DOHH2 (cell line): Measurements from ENCODE around the gene PEX19.

Source experiments
- H3F3A ChIP-seq: fragments of 200-600 bp; sonication (generic), shearing (Covaris generic); 2 replicates; pipeline ENCODE4 v1.6.0; 2016; ENCODE audit warnings: antibody characterized with exemption, mild to moderate bottlenecking; ENCODE audit not compliant: control insufficient read depth, insufficient read depth
- H3K27ac ChIP-seq: fragments of 200-600 bp; sonication (generic); 2 replicates; pipeline ENCODE4 v1.5.1; 2014; ENCODE audit warnings: low read depth, mild to moderate bottlenecking, low read length, moderate library complexity
- H3K27me3 ChIP-seq: fragments of 200-600 bp; sonication (generic); 2 replicates; pipeline ENCODE4 v1.6.1; 2014; ENCODE audit warnings: mild to moderate bottlenecking, low read length, mixed read lengths; ENCODE audit not compliant: control insufficient read depth
- H3K36me3 ChIP-seq: fragments of 200-600 bp; sonication (generic); 2 replicates; pipeline ENCODE4 v1.6.1; 2014; ENCODE audit warnings: mild to moderate bottlenecking, low read length, moderate library complexity, mixed read lengths; ENCODE audit not compliant: control insufficient read depth
- H3K4me1 ChIP-seq: fragments of 200-600 bp; sonication (generic); 2 replicates; pipeline ENCODE4 v1.6.1; 2014; ENCODE audit warnings: mild to moderate bottlenecking, low read length, mixed read lengths; ENCODE audit not compliant: control insufficient read depth
- H3K4me2 ChIP-seq: fragments of 200-600 bp; sonication (generic); 2 replicates; pipeline ENCODE4 v1.6.0; 2014; ENCODE audit warnings: mild to moderate bottlenecking, low read length, moderate library complexity
- H3K4me3 ChIP-seq: fragments of 200-600 bp; sonication (generic); 2 replicates; pipeline ENCODE4 v1.5.1; 2014; ENCODE audit warnings: mild to moderate bottlenecking, low read length, mixed read lengths
- H3K79me2 ChIP-seq: fragments of 200-600 bp; sonication (generic); 2 replicates; pipeline ENCODE4 v1.6.1; 2014; ENCODE audit warnings: mild to moderate bottlenecking, low read length, mixed read lengths; ENCODE audit not compliant: control insufficient read depth
- H3K9me2 ChIP-seq: fragments of 200-600 bp; sonication (generic); replicated peaks from 2 replicates; pipeline ENCODE4 v1.6.1; 2014; ENCODE audit warnings: mild to moderate bottlenecking, low read length, mixed read lengths; ENCODE audit not compliant: control insufficient read depth
- H3K9me3 ChIP-seq: fragments of 200-600 bp; sonication (generic); 2 replicates; pipeline ENCODE4 v1.6.1; 2014; ENCODE audit warnings: antibody characterized with exemption, low read length, mixed read lengths; ENCODE audit not compliant: control insufficient read depth, insufficient read depth
- H4K20me1 ChIP-seq: fragments of 200-600 bp; sonication (generic); 2 replicates; pipeline ENCODE4 v1.6.0; 2014; ENCODE audit warnings: low read depth, mild to moderate bottlenecking, antibody characterized with exemption, low read length, moderate library complexity; ENCODE audit not compliant: control insufficient read depth, insufficient read depth
- EZH2phosphoT487 ChIP-seq: fragments of 200-600 bp; sonication (generic); IDR thresholded peaks from 2 replicates; pipeline ENCODE4 v1.6.1; 2017; ENCODE audit warnings: borderline replicate concordance, mild to moderate bottlenecking, antibody characterized with exemption, low read length, moderate library complexity, mixed read lengths
- TF ChIP-seq, protein P1 (sequence below): fragments of 200-600 bp; sonication (generic); IDR thresholded peaks from one replicate; pipeline ENCODE4 v1.5.1; 2014; ENCODE audit warnings: antibody characterized with exemption, mild to moderate bottlenecking, low read depth, low read length; ENCODE audit not compliant: poor library complexity, severe bottlenecking

PEX19 gene, protein sequence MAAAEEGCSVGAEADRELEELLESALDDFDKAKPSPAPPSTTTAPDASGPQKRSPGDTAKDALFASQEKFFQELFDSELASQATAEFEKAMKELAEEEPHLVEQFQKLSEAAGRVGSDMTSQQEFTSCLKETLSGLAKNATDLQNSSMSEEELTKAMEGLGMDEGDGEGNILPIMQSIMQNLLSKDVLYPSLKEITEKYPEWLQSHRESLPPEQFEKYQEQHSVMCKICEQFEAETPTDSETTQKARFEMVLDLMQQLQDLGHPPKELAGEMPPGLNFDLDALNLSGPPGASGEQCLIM

DNA sequence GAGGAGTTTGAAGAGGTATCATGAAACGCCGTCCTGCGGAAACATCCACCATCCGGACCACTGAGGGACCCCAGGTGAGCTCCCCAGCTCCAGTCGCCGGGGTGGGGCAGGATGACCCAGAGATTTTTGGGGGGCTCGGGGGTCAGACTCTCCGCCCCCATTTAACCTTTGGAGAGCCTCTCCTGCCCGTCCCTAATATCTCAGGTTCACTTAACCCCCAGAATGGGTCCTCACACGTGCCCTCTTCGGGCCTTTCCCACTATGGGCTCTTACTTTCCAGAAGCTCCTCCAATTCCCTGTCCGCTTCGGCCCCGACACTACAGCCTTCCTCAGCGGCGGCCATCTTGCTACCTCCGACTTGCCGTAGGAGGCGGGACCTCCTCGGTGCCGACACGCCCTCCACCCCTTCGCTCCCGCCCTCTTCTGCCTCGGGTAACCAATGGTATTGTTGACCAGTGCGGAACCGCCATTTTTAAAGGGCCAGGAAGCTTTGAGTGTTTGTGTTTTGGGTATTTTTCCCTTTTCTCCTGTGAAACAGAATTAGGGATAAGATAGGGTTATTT, at the start of gene PEX19:
Gene PEX19 (minus strand): TSS at position 352 of the 563 bp plus-strand sequence. CDS start 9 bp downstream, at position 343.
- H3K9me3 ChIP-seq, result no peaks in the 10 kb centered on the region
- peak within 1 kb of the TSS; percentile 99 for H3K4me3 ChIP-seq
- H3F3A ChIP-seq, result peaks cover 11% of the 10 kb centered on the region
- peaks cover 44% of the 10 kb centered on the region for H3K36me3 ChIP-seq
- H3K27ac ChIP-seq, result peak within 1 kb of the TSS; percentile 41
- peaks cover 16% of the 10 kb centered on the region for H3K4me1 ChIP-seq
- peak within 1 kb of the TSS; percentile 96 for H3K4me2 ChIP-seq
- no peaks in the 10 kb centered on the region for H4K20me1 ChIP-seq
- no peaks in the 10 kb centered on the region for H3K27me3 ChIP-seq
- peaks cover 22% of the 10 kb centered on the region for H3K79me2 ChIP-seq
- no peaks in the 10 kb centered on the region for H3K9me2 ChIP-seq
- TF ChIP-seq, protein P1, sequence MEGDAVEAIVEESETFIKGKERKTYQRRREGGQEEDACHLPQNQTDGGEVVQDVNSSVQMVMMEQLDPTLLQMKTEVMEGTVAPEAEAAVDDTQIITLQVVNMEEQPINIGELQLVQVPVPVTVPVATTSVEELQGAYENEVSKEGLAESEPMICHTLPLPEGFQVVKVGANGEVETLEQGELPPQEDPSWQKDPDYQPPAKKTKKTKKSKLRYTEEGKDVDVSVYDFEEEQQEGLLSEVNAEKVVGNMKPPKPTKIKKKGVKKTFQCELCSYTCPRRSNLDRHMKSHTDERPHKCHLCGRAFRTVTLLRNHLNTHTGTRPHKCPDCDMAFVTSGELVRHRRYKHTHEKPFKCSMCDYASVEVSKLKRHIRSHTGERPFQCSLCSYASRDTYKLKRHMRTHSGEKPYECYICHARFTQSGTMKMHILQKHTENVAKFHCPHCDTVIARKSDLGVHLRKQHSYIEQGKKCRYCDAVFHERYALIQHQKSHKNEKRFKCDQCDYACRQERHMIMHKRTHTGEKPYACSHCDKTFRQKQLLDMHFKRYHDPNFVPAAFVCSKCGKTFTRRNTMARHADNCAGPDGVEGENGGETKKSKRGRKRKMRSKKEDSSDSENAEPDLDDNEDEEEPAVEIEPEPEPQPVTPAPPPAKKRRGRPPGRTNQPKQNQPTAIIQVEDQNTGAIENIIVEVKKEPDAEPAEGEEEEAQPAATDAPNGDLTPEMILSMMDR, result no peak
- no peak for TF ChIP-seq EZH2phosphoT487

GRCh38 chr1:160332516-160332915, 47.6 kb upstream of the PEX19 start:
- no peaks in the 10 kb centered on the region for H3K9me3 ChIP-seq
- no peaks in the 10 kb centered on the region for H3K27me3 ChIP-seq
- no peaks in the 10 kb centered on the region for H3K9me2 ChIP-seq
- no peaks in the 10 kb centered on the region for H3K4me1 ChIP-seq
- TF ChIP-seq EZH2phosphoT487, result no peak
- TF ChIP-seq, protein P1, result no peak
- peaks cover 6% of the 10 kb centered on the region; the same call in 1 of the 2 replicates for H3F3A ChIP-seq
- H3K27ac ChIP-seq, result no peak overlapping the region
- no peak overlapping the region for H3K4me3 ChIP-seq
- H3K4me2 ChIP-seq, result no peak overlapping the region
- peaks cover 88% of the 10 kb centered on the region for H3K36me3 ChIP-seq
- no peaks in the 10 kb centered on the region for H4K20me1 ChIP-seq
- peaks cover 3% of the 10 kb centered on the region; the same call in 1 of the 2 replicates for H3K79me2 ChIP-seq

- Histone ChIP-seq H3K79me2 (no peaks in the 10 kb centered on the region), H4K20me1 (no peaks in the 10 kb centered on the region), H3K27ac (no peak overlapping the region), H3K9me3 (no peaks in the 10 kb centered on the region), H3K4me1 (no peaks in the 10 kb centered on the region), H3F3A (peaks cover 6% of the 10 kb centered on the region; the same call in 1 of the 2 replicates), H3K27me3 (no peaks in the 10 kb centered on the region), H3K9me2 (no peaks in the 10 kb centered on the region), H3K36me3 (peaks cover 95% of the 10 kb centered on the region), H3K4me2 (no peak overlapping the region), H3K4me3 (no peak overlapping the region)
- TF ChIP-seq EZH2phosphoT487, result no peak
- TF ChIP-seq, protein P1, result no peak
Measured at GRCh38 chr1:160330119-160330518, 45.2 kb upstream of the PEX19 start.
